Measurements from ENCODE around the gene TENM4. TPM values are rescaled to one million over a fixed set of nuclear protein-coding genes. Genes with fewer than 3 reads are reported as not detected.

TENM4 gene
- total RNA-seq, 2 experiments from 2014 or later = not detected

DNA sequence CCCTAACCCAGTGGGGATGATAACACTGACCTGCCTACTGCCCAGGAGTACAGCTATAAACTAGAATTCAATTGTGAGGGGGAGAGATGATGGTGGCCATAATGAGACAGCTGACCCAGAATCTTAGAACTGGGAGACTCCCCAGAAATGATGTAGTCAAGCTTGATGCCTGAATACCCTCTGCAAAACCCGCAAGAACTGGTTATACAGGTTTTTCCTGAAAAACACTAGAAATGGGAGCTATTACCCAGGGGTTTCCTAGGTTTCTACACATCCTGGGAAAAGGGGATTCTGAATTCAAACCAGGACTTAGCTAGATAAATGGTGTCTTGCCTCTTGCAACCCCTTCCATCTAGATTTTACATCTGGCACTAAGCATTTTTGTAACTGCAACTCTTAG lies 752.4 kb downstream of the TENM4 start:
- intact Hi-C loops (cut with micrococcal nuclease; ENCODE audit: unreplicated experiment) = no loop called here
- Histone ChIP-seq H2AFZ (ENCODE audit: low read length) (no peak overlapping the region), H3K4me2 (ENCODE audit: low read length) (no peak overlapping the region), H3K36me3 (ENCODE audit: insufficient read depth, low read length) (no peaks in the 10 kb centered on the region), H3K9me3 (ENCODE audit: low read length) (no peaks in the 10 kb centered on the region), H3K27ac (ENCODE audit: low read depth, low read length, poor library complexity, severe bottlenecking) (no peak overlapping the region), H3K4me1 (ENCODE audit: insufficient read depth, low read length, poor library complexity, severe bottlenecking) (no peaks in the 10 kb centered on the region), H3K79me2 (ENCODE audit: insufficient read depth, low read depth, low read length) (no peaks in the 10 kb centered on the region), H3K4me3 (ENCODE audit: low read depth, low read length, poor library complexity, severe bottlenecking) (no peak overlapping the region), H4K20me1 (ENCODE audit: insufficient read depth, low read length) (no peaks in the 10 kb centered on the region), H3K9me2 (ENCODE audit: insufficient read depth, low read length) (no peaks in the 10 kb centered on the region)
- BruUV-seq (replicated peaks) = no TSS peak
- ChIA-PET POLR2A (interaction anchor here (1.1 kb wide), 1 partner anchor 29 kb away, joined by 3 read pairs; no protein-coding TSS in a partner anchor), CTCF (ENCODE audit: unreplicated experiment) (no interaction called here)
- TF ChIP-seq EZH2phosphoT487 (IDR thresholded peaks at IDR 0.05; ENCODE audit: borderline replicate concordance, low read depth, low read length) = no peak
- TF ChIP-seq CTCF (conservative IDR thresholded peaks at IDR 0.05; ENCODE audit: low read length) = no peak
- DNase-seq (ENCODE audit: low spot score) = no peak

DNA sequence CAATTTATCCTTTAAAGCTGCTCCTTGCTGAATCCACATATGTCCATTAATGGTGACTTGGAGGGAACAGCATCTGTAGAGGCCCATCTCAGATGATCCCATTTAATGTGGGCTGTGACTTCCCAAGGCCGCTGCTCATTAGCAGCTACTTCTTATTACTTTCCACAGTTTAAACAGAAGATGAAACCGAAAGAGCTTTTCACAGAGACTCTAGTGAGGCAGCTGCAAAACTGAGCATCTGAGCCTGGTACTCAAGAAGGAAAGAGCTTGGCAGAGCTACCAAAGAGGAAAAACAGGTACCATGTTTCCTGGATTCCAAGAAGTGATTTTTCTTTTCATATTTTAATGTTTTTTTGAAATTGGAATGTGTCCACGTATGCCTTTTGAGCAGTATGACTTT lies 755.7 kb downstream of the TENM4 start:
- no peak overlapping the region for H3K27ac ChIP-seq (ENCODE audit: low read depth, low read length, poor library complexity, severe bottlenecking)
- no peak overlapping the region for H3K4me2 ChIP-seq (ENCODE audit: low read length)
- H3K36me3 ChIP-seq (ENCODE audit: insufficient read depth, low read length) = no peaks in the 10 kb centered on the region
- POLR2A ChIA-PET = no interaction called here
- DNase-seq (ENCODE audit: low spot score) = no peak
- H3K9me2 ChIP-seq (ENCODE audit: insufficient read depth, low read length) = no peaks in the 10 kb centered on the region
- H2AFZ ChIP-seq (ENCODE audit: low read length) = no peak overlapping the region
- H3K4me1 ChIP-seq (ENCODE audit: insufficient read depth, low read length, poor library complexity, severe bottlenecking) = no peaks in the 10 kb centered on the region
- H3K9me3 ChIP-seq (ENCODE audit: low read length) = no peaks in the 10 kb centered on the region
- H4K20me1 ChIP-seq (ENCODE audit: insufficient read depth, low read length) = no peaks in the 10 kb centered on the region
- no TSS peak for BruUV-seq (replicated peaks)
- no peak for TF ChIP-seq EZH2phosphoT487 (IDR thresholded peaks at IDR 0.05; ENCODE audit: borderline replicate concordance, low read depth, low read length)
- TF ChIP-seq CTCF (conservative IDR thresholded peaks at IDR 0.05; ENCODE audit: low read length) = no peak
- H3K4me3 ChIP-seq (ENCODE audit: low read depth, low read length, poor library complexity, severe bottlenecking) = no peak overlapping the region
- H3K79me2 ChIP-seq (ENCODE audit: insufficient read depth, low read depth, low read length) = no peaks in the 10 kb centered on the region
- CTCF ChIA-PET (ENCODE audit: unreplicated experiment) = no interaction called here
- intact Hi-C loops (cut with micrococcal nuclease; ENCODE audit: unreplicated experiment) = no loop called here

DNA sequence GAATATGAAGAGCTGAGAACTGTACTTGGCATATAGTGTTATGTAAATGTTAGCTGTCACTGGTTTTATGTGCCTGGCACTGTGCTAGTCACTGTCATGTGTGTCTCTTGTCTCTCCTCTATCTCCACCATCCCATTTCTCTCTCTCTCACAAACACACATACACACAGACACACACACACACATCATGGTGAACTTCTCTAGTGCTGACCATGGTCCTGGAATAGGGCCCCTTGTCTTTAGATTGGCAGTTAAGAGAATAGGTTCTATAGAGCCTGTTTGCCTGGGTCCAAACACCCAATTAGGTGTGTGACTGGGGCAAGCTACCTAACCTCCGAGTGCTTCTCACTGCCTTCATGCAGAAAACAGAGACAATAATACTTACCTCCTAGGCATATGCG lies 756.5 kb downstream of the TENM4 start:
- H3K9me2 ChIP-seq (ENCODE audit: insufficient read depth, low read length) = no peaks in the 10 kb centered on the region
- H4K20me1 ChIP-seq (ENCODE audit: insufficient read depth, low read length) = no peaks in the 10 kb centered on the region
- no peak overlapping the region for H3K27ac ChIP-seq (ENCODE audit: low read depth, low read length, poor library complexity, severe bottlenecking)
- H3K4me2 ChIP-seq (ENCODE audit: low read length) = no peak overlapping the region
- H3K4me3 ChIP-seq (ENCODE audit: low read depth, low read length, poor library complexity, severe bottlenecking) = no peak overlapping the region
- DNase-seq (ENCODE audit: low spot score) = no peak
- TF ChIP-seq CTCF (conservative IDR thresholded peaks at IDR 0.05; ENCODE audit: low read length) (no peak), EZH2phosphoT487 (IDR thresholded peaks at IDR 0.05; ENCODE audit: borderline replicate concordance, low read depth, low read length) (no peak)
- H3K9me3 ChIP-seq (ENCODE audit: low read length) = no peaks in the 10 kb centered on the region
- BruUV-seq (replicated peaks) = no TSS peak
- H3K4me1 ChIP-seq (ENCODE audit: insufficient read depth, low read length, poor library complexity, severe bottlenecking) = no peaks in the 10 kb centered on the region
- CTCF ChIA-PET (ENCODE audit: unreplicated experiment) = no interaction called here
- intact Hi-C loops (cut with micrococcal nuclease; ENCODE audit: unreplicated experiment) = no loop called here
- H3K36me3 ChIP-seq (ENCODE audit: insufficient read depth, low read length) = no peaks in the 10 kb centered on the region
- POLR2A ChIA-PET = no interaction called here
- H3K79me2 ChIP-seq (ENCODE audit: insufficient read depth, low read depth, low read length) = no peaks in the 10 kb centered on the region
- no peak overlapping the region for H2AFZ ChIP-seq (ENCODE audit: low read length)
